ENCODE results near the gene DEFB112.

DEFB112 gene

GRCh38 chr6:49995278-49995677 is 54.5 kb downstream of the DEFB112 start:
- no peak for DNase-seq
